ENCODE data around the gene NRG3.

- no peak for TF ChIP-seq CTCF (IDR thresholded peaks at IDR 0.05)
- no peak for TF ChIP-seq EZH2 (IDR thresholded peaks at IDR 0.05; ENCODE audit: borderline replicate concordance, insufficient read depth, low read depth, low read length, poor library complexity, severe bottlenecking)
Observed at GRCh38 chr10:81917666-81918065, 42.7 kb downstream of the NRG3 start.
